HG02938 (cell line): ENCODE data around the gene MSX1.

ENCODE experiments used
- ATAC-seq: cut with Tn5 transposase; IDR thresholded peaks from one replicate; pipeline ENCODE4 v1.9.1; 2021; ENCODE audit warnings: mild to moderate bottlenecking, moderate library complexity; ENCODE audit not compliant: unreplicated experiment

Gene MSX1

GRCh38 chr4:4868758-4869723 is 9.6 kb downstream of the MSX1 start:
- ATAC-seq = no peak

- no peak for ATAC-seq
Observed at GRCh38 chr4:4869731-4870571, 10.5 kb downstream of the MSX1 start.

- no peak for ATAC-seq
Observed at GRCh38 chr4:4870576-4871241, 11.2 kb downstream of the MSX1 start.

- no peak for ATAC-seq
Observed at GRCh38 chr4:4871242-4871572, 11.7 kb downstream of the MSX1 start.

- no peak for ATAC-seq
Observed at GRCh38 chr4:4871573-4872313, 12.3 kb downstream of the MSX1 start.

- no peak for ATAC-seq
Observed at GRCh38 chr4:4872314-4872903, 12.9 kb downstream of the MSX1 start.

- no peak for ATAC-seq
Observed at GRCh38 chr4:4873203-4873602, 13.7 kb downstream of the MSX1 start.

- no peak for ATAC-seq
Observed at GRCh38 chr4:4874254-4874653, 14.8 kb downstream of the MSX1 start.

- no peak for ATAC-seq
Observed at GRCh38 chr4:4875147-4875546, 15.7 kb downstream of the MSX1 start.

- no peak for ATAC-seq
Observed at GRCh38 chr4:4875611-4876010, 16.1 kb downstream of the MSX1 start.

- ATAC-seq = no peak
Observed at GRCh38 chr4:4876945-4877661, 17.6 kb downstream of the MSX1 start.

GRCh38 chr4:4880492-4880891 is 21.0 kb downstream of the MSX1 start:
- ATAC-seq = no peak

GRCh38 chr4:4881432-4881831 is 22.0 kb downstream of the MSX1 start:
- no peak for ATAC-seq

GRCh38 chr4:4884611-4885010 is 25.1 kb downstream of the MSX1 start:
- no peak for ATAC-seq

GRCh38 chr4:4887426-4887825 is 28.0 kb downstream of the MSX1 start:
- no peak for ATAC-seq

GRCh38 chr4:4888695-4889094 is 29.2 kb downstream of the MSX1 start:
- ATAC-seq = no peak

GRCh38 chr4:4889781-4890180 is 30.3 kb downstream of the MSX1 start:
- no peak for ATAC-seq

GRCh38 chr4:4890574-4891255 is 31.2 kb downstream of the MSX1 start:
- no peak for ATAC-seq

- no peak for ATAC-seq
Observed at GRCh38 chr4:4893721-4894120, 34.3 kb downstream of the MSX1 start.
